GM18858 (cell line): ENCODE data around the gene ZC3H18.
A peak's percentile ranks its signal among the peaks of the same experiment; 100 is the strongest.

Experiments used
- ATAC-seq: cut with Tn5 transposase; IDR thresholded peaks from one replicate; pipeline ENCODE4 v1.9.1; 2021; ENCODE audit not compliant: unreplicated experiment

ZC3H18 gene

DNA sequence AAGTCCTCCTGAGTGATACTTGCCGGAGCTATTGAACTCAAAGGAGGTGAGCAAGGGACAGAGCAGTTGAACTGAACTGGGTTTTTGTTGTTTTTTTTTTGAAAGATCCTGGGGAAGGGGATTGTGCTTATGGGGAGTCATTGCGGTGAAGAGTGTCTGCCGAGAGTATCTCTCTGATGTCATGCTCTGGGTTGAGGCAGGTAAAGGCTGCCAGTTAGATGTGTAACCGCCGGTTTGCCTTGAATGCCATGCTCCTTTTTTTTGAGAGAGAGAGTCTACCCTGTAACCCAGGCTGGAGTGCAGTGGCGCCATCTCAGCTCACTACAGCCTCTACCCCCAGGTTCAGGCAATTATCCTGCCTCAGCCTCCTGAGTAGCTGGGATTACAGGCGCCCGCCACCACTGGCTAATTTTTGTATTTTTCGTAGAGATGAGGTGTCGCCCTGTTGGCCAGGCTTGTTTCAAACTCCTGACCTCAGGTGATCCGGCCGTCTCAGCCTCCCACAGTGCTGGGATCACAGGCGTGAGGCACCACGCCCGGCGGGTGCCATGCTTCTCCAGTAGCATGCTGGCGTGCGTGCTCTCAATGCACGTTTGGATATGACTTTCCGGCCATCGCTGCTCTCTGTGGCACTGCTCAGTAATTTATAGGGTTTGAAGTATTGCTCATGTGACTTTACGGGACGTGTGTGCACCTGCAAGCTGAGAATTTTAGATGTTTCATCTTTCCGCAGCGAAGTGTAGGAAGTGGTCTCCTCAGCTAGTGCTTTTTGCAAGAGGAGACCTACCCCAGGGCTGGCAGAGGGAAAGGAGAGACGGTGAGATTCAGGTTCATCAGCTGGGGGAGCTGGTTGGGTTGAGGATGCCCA is 8.5 kb downstream of the ZC3H18 start:
- no peak for ATAC-seq

DNA sequence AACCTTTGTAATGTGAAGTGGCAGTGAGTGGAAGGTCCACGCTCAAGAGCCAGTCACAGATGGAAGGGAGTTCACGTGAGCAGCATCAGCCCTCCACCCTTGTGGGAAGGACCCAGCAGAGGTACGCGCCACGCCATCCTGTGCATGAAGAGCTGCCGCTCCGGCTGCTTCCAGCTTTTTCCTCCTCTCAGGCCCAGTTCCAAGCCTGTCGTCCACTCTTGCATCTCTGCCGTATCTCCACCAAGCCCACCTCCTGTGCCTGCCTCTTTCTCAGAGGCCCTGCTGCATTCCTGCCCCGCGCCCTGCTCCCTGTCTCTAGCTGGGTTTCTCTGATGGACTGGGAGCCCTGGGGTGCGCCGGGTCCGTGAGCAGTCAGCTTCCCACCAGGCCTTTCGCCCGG is 10.2 kb downstream of the ZC3H18 start:
- ATAC-seq, result no peak

GRCh38 chr16:88581033-88581432 is 10.8 kb downstream of the ZC3H18 start:
- ATAC-seq, result no peak

DNA sequence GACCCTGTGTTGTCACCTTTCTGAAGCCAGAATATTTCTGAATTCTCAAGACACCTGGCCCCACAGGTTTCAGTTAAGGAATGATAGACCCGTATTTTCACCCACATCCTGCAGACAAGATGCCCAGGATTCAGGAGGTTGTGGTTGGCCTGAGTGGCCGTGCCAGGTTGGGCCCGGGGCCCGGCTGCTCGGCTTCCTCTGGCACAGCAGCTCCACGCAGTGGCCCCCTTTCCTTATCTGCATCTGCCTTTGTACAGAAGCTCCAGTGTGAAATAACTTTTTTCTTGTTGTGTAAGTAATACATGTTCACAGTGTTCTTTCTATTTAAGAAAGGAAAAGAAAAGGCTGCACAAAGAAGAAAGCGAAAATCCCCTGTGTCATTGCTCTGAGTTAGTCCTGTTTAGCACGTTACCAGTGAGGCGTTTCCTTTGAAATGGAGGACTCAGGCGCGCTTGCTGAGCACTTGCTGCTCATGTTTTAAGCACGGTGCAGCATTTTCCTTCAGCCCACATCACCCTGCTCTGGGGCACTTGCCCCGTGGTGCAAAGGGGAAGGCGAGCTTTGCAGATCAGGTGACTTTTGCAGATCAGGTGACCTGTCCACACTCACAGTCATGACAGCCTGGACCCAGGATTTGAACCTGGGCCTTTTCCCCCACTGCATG is 12.8 kb downstream of the ZC3H18 start:
- ATAC-seq, result no peak

DNA sequence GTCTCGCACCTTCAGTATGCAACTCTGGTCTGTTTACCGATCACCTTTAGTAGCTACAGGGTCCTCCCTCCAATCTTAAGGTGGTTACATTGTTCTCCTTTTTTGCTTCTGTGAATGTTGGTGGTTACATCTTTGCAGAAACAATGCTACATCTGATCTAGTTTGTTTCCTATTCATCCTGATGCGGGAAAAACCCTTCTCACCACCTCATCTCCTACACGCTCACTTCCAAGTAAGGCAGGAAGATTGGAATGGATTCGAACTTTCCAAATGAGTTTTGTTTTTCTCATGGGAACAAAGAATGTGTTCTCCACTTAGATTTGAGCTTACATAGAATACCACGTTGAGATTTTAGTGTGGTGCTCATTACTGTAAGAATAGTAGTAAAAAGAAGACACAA is 14.5 kb downstream of the ZC3H18 start:
- no peak for ATAC-seq

- no peak for ATAC-seq
Measured at GRCh38 chr16:88585269-88585668, 15.1 kb downstream of the ZC3H18 start.

DNA sequence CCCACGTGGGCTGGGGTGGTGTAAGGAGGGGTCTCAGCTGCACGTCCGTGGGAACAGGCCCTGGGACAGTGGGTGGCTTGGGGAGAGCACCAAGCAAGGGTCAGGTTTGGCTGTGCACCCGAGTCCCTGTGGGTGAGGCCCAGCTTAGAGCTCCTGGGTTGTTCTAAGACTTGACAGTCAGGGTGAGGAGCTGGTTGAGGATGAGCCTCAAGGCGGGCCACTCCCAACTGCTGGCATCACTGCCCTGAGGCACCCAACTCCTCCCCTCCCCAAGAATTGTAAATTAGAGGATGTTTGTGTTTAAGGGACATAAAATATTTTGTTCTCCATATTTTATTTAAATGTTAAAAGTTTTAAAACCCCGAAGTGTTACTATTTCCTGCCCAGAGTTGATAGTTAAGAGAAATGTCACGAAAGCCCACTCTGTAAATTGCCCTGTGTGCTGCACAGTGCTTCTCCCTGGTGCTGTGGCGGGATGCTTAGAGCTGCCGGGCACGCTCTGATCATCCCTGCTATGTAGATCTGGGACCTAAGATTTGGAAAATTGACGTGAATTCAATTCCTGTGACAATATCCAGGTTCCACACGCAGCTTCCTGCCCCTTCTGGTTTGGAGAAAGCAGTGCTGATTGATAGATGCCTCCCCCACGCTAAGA is 15.9 kb downstream of the ZC3H18 start:
- ATAC-seq, result no peak

DNA sequence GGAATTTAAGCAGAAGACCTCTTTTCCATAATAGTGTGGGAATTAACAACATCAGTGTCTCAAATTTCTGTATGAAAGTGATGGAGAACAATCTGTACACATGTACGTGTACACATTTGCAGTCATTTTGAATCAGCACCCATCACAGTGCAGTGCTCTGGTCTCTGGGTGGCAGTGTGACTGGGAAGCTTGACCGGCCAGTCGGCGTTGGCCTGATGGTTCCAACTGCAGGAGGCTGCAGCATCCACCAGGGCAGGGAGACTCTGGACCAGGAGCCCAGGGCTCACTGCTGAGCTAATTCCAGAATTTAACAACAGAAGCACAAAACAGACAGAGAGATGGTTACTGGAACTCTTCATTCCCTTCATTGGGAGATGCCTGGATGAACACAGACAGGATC is 17.9 kb downstream of the ZC3H18 start:
- ATAC-seq, result no peak

DNA sequence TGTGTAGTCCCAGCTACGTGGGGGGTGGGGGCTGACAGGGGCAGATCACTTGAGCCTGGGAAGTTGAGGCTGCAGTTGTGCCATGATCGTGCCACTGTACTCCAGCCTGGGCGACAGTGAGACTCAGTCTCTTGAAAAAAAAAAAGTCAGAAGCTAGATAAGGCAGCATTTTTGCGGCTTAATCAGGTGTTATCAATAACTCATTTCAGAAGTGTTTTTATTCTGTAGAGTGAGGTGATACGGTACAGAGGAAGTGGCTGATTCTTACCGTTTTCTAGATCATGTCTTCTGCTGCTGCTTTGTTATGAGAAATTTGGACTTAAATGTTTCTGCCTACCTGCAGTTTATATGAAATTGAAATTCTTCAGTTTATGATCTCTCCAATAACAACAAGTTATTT is 18.6 kb downstream of the ZC3H18 start:
- ATAC-seq, result no peak

DNA sequence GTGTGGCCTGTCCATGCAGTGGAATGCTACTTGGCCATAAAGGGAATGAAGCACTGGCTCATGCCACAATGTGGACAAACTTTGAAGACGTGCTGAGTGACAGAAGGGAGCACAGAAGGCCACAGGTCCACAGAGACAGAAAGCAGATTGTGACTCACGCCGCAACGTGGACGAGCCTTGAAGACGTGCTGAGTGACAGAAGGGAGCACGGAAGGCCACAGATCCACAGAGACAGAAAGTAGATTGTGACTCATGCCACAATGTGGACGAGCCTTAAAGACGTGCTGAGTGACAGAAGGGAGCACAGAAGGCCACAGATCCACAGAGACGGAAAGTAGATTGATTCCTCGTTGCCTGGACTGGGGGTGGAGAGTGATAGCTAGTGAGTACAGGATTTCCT is 19.2 kb downstream of the ZC3H18 start:
- no peak for ATAC-seq

DNA sequence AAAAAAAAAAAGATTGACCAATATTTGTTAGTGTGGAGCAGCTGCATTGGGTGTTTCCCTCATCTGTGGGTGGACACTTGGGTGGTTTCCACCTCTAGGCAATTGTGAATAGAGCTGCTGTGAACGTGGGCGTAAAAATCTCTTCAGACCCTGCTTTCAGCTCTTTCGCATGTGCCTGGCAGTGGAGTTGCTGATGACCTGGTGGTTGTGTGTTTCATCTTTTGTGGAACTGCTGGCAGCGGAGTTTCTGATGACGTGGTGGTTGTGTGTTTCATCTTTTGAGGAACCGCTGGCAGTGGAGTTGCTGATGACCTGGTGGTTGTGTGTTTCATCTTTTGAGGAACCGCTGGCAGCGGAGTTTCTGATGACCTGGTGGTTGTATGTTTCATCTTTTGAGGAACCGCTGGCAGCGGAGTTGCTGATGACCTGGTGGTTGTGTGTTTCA is 21.4 kb downstream of the ZC3H18 start:
- peak; percentile 58 for ATAC-seq

GRCh38 chr16:88593061-88593460 is 22.9 kb downstream of the ZC3H18 start:
- no peak for ATAC-seq

DNA sequence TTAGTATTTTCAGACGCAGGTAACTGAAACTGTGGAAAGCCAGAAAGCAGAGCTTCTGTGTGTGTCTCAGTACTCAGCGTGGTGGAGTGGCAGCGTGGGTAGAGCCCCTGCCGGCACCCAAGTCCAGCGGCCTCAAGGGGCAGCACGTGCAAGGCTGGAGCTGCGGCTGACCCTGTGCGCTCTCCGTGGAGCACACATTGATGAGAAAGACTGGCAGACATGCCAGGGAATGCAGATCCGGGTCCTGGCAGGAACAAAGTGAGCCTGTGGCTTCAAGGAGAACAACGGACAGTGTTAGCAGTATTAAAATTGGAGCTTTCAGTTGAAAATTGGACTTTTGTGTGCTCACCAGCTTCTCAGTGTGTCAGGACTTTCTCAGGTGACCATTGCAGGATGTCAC is 23.3 kb downstream of the ZC3H18 start:
- ATAC-seq, result no peak

GRCh38 chr16:88593910-88594309 is 23.7 kb downstream of the ZC3H18 start:
- no peak for ATAC-seq

GRCh38 chr16:88595101-88595500 is 24.9 kb downstream of the ZC3H18 start:
- ATAC-seq, result no peak

GRCh38 chr16:88595921-88596320 is 25.7 kb downstream of the ZC3H18 start:
- no peak for ATAC-seq

- no peak for ATAC-seq
Measured at GRCh38 chr16:88596483-88596882, 26.3 kb downstream of the ZC3H18 start.

GRCh38 chr16:88597856-88598491 is 27.8 kb downstream of the ZC3H18 start:
- ATAC-seq, result no peak

DNA sequence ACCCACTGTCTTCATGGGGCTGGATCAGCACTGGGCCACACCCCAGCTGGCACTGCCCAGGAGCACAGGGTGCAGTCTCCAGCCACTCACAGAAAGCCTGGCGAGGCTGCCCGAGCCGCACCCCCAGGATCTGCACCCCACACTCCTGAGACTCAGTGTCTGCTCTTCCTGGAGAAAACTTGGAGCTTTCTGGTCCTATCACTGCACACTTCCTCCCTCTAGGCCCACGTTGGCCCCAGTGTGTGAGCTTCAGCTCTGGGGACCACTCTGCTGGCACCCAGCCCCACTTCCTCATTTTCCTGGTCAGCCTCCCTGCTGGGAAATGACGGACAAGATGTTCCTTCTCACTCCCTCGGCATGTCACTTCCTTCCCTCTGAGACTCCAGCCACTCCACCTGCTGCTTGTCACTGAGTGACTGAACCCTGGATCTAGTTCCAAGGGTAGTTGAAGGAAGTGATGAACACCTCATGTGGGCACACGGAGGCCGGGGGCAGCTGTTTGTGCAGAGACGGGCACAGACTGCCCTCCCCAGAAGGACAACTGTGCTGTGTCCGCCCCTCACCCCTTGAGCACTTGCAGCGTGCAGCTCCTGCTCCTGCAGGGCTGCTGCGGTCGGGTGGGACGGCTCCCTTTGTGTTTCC is 29.0 kb downstream of the ZC3H18 start:
- no peak for ATAC-seq

DNA sequence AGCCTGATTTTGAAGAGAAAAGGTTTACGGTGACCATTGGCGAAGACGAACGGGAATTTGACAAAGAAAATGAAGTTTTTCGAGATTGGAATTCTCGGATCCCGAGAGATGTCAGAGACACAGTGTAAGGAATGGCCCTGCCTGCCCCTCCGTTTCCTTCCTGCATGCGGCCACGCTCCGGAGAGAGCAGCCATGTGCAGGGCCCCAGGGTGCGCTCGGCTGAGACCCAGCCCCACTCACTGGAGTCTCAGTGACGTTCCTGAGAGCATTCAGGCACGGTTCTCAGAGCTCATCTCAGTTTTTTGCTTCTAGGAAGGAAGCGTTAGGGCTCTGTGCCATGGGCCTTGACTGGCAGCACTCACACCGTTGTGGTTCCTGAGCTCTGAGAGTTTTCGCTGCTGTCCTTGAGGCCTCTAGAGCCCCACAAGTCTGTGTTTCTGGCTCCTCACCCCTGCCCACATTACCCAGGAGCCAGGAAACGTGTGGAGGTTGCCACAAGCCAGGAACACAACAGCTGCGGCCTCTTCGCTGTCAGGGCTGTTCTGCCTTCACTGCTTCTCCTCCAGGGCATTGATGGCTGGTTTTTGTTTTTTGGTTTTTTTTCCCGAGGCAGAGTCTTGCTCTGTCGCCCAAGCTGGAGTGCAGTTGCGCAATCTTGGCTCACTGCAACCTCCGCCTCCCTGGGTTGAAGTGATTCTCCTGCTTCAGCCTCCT is 29.8 kb downstream of the ZC3H18 start:
- no peak for ATAC-seq
